Measurements from ENCODE around the gene GOLGA8M.
"Not testable (repeated sequence)": the region's sequence is repeated elsewhere in the genome, so short reads cannot be mapped to it uniquely, and the experiment has no call there.

DNA sequence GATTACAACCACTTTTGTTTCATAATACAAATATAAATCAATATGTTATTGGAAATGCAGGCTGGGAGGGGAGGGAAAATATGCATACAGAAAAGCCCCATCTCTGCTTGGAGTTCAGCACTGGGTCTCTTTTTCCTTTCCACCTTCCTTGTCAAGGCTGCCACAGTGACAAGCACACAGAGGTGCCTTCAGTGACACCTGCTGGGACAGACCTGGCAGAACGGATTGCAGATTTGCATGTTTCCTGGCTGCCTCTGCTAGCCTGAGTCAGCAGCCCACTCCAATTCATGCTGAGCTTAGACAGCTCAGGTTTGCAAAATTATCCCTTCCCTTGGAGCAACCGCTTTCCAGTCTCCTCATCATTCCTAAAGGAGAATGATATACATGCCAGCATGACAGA lies 15.8 kb upstream of the GOLGA8M start:
- TF ChIP-seq, protein P1, sequence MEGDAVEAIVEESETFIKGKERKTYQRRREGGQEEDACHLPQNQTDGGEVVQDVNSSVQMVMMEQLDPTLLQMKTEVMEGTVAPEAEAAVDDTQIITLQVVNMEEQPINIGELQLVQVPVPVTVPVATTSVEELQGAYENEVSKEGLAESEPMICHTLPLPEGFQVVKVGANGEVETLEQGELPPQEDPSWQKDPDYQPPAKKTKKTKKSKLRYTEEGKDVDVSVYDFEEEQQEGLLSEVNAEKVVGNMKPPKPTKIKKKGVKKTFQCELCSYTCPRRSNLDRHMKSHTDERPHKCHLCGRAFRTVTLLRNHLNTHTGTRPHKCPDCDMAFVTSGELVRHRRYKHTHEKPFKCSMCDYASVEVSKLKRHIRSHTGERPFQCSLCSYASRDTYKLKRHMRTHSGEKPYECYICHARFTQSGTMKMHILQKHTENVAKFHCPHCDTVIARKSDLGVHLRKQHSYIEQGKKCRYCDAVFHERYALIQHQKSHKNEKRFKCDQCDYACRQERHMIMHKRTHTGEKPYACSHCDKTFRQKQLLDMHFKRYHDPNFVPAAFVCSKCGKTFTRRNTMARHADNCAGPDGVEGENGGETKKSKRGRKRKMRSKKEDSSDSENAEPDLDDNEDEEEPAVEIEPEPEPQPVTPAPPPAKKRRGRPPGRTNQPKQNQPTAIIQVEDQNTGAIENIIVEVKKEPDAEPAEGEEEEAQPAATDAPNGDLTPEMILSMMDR (conservative IDR thresholded peaks at IDR 0.05) = peak; percentile 34
- TF ChIP-seq ZFX (IDR thresholded peaks at IDR 0.05) = not testable (repeated sequence)

All from C4-2B (cell line).